ENCODE results near the gene PRDM8.
A peak's percentile ranks its signal among the peaks of the same experiment; 100 is the strongest.

Gene PRDM8

GRCh38 chr4:80178964-80179363 lies 18.3 kb upstream of the PRDM8 start:
- H3K4me3 ChIP-seq (ENCODE audit: low read depth, low read length), result no peak overlapping the region
- TF ChIP-seq CTCF (IDR thresholded peaks at IDR 0.05; ENCODE audit: low read depth, low read length, missing control alignments), result no peak
- H3K27ac ChIP-seq, result no peak overlapping the region
- no peaks in the 10 kb centered on the region for H3K36me3 ChIP-seq (replicated peaks)
- H3K27me3 ChIP-seq (replicated peaks), result no peaks in the 10 kb centered on the region
- in situ Hi-C loops (cut with HindIII; ENCODE audit: low pct_ligation_motif_present, low sequenced_read_pairs), result no loop called here
- no peak for DNase-seq

GRCh38 chr4:80179637-80180161 lies 17.6 kb upstream of the PRDM8 start:
- no peak for DNase-seq
- in situ Hi-C loops (cut with HindIII; ENCODE audit: low pct_ligation_motif_present, low sequenced_read_pairs), result no loop called here
- Histone ChIP-seq H3K27ac (no peak overlapping the region), H3K27me3 (replicated peaks) (no peaks in the 10 kb centered on the region), H3K4me3 (ENCODE audit: low read depth, low read length) (no peak overlapping the region), H3K36me3 (replicated peaks) (no peaks in the 10 kb centered on the region)
- TF ChIP-seq CTCF (IDR thresholded peaks at IDR 0.05; ENCODE audit: low read depth, low read length, missing control alignments), result no peak

GRCh38 chr4:80180743-80181142 lies 16.6 kb upstream of the PRDM8 start:
- Histone ChIP-seq H3K27ac (peak overlapping the region; percentile 12), H3K36me3 (replicated peaks) (no peaks in the 10 kb centered on the region), H3K27me3 (replicated peaks) (no peaks in the 10 kb centered on the region), H3K4me3 (ENCODE audit: low read depth, low read length) (no peak overlapping the region)
- no peak for TF ChIP-seq CTCF (IDR thresholded peaks at IDR 0.05; ENCODE audit: low read depth, low read length, missing control alignments)
- in situ Hi-C loops (cut with HindIII; ENCODE audit: low pct_ligation_motif_present, low sequenced_read_pairs), result no loop called here
- DNase-seq, result no peak

- H3K27me3 ChIP-seq (replicated peaks), result no peaks in the 10 kb centered on the region
- H3K27ac ChIP-seq, result no peak overlapping the region
- in situ Hi-C loops (cut with HindIII; ENCODE audit: low pct_ligation_motif_present, low sequenced_read_pairs), result no loop called here
- DNase-seq, result no peak
- no peak for TF ChIP-seq CTCF (IDR thresholded peaks at IDR 0.05; ENCODE audit: low read depth, low read length, missing control alignments)
- H3K4me3 ChIP-seq (ENCODE audit: low read depth, low read length), result no peak overlapping the region
- no peaks in the 10 kb centered on the region for H3K36me3 ChIP-seq (replicated peaks)
These were observed 15.0 kb upstream of the PRDM8 start for GRCh38 chr4:80182237-80182866.

GRCh38 chr4:80183250-80184052 lies 13.9 kb upstream of the PRDM8 start:
- in situ Hi-C loops (cut with HindIII; ENCODE audit: low pct_ligation_motif_present, low sequenced_read_pairs), result no loop called here
- H3K4me3 ChIP-seq (ENCODE audit: low read depth, low read length), result peak overlapping the region; percentile 80
- H3K36me3 ChIP-seq (replicated peaks), result no peaks in the 10 kb centered on the region
- TF ChIP-seq CTCF (IDR thresholded peaks at IDR 0.05; ENCODE audit: low read depth, low read length, missing control alignments), result no peak
- no peak overlapping the region for H3K27ac ChIP-seq
- DNase-seq, result no peak
- peaks cover 7% of the 10 kb centered on the region for H3K27me3 ChIP-seq (replicated peaks)

Data from brain microvascular endothelial cell (primary cell).